C4-2B (cell line): ENCODE measurements around the gene DGKA.

ENCODE experiments used
- H3K27ac ChIP-seq: fragments of 450-650 bp; 2 replicates; pipeline ENCODE4 v1.5.1; 2017
- ZFX ChIP-seq: fragments of 450-650 bp; IDR thresholded peaks from 2 replicates; pipeline ENCODE4 v1.6.1; 2017
- TF ChIP-seq, protein P1 (sequence below): fragments of 450-650 bp; conservative IDR thresholded peaks from 2 replicates; pipeline ENCODE4 v1.5.1; 2017; ENCODE audit warnings: mild to moderate bottlenecking

Gene DGKA

DNA sequence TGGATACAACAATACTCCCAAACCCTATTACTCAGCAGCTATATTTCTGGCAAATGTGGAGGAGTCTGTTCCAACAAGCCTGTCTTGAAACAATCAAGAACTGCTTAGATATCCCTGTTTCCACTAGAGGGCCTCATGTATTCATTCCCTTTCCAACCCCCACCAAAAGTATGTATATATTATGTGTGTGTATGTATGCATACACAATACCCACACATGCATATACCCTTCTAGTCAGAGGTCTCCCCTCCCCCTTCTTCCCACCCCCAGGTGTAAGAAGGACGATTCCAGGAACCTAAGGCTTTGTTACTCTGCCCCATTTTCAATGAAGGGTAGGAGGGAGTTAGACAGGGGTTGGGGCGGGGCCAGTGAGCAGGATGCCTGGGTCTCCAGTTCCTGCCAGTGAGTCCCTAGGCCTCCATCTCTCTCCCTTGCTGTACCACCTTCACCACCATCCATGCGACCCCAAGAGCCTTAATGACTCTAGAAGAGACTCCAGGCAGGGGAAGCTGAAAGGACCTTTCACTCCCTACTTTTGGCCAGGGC lies at the start of gene DGKA:
Gene DGKA (plus strand): TSS at position 392 of the 546 bp plus-strand sequence. CDS start 5,342 bp downstream, outside the sequence.
- TF ChIP-seq, protein P1, sequence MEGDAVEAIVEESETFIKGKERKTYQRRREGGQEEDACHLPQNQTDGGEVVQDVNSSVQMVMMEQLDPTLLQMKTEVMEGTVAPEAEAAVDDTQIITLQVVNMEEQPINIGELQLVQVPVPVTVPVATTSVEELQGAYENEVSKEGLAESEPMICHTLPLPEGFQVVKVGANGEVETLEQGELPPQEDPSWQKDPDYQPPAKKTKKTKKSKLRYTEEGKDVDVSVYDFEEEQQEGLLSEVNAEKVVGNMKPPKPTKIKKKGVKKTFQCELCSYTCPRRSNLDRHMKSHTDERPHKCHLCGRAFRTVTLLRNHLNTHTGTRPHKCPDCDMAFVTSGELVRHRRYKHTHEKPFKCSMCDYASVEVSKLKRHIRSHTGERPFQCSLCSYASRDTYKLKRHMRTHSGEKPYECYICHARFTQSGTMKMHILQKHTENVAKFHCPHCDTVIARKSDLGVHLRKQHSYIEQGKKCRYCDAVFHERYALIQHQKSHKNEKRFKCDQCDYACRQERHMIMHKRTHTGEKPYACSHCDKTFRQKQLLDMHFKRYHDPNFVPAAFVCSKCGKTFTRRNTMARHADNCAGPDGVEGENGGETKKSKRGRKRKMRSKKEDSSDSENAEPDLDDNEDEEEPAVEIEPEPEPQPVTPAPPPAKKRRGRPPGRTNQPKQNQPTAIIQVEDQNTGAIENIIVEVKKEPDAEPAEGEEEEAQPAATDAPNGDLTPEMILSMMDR = peak; percentile 83
- no peak for TF ChIP-seq ZFX
- peak within 1 kb of the TSS; percentile 45 for H3K27ac ChIP-seq

DNA sequence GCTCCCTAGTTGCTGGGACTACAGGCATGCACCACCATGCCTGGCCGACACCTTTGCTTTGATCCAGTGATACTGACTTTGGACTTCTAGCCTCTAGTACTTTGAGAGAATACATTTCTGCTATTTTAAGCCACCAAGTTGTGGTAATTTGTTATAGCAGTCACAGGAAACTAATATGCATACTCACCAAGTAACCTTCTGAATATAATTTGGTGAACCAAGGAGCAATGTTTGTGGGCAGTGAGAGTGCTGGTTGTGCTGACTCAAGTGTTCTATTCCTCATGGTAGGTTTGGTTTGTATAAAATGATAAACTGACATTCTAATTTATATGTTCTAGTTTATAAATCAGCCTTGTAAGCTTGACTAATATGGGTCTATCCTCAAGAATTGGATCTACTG lies 45.8 kb upstream of the DGKA start:
- TF ChIP-seq, protein P1 = no peak
- TF ChIP-seq ZFX = no peak
- no peak overlapping the region for H3K27ac ChIP-seq

DNA sequence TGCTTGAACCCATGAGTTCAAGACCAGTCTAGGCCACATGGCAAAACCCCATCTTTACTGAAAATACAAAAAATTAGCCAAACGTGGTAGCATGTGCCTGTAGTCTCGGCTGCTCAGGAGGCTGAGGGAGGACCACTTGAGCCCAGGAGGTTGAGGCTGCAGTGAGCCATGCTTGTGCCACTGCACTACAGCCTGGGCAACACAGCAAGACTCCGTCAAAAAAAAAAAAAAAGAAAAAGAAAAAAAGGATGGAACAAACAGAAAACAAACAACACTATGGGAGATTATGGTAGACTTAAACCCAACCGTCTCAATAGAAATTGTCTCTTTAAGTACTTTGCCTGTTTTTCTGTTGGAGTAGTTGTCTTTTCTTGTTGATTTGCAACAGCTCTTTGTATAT lies 39.7 kb upstream of the DGKA start:
- no peak for TF ChIP-seq ZFX
- TF ChIP-seq, protein P1 = no peak
- no peak overlapping the region for H3K27ac ChIP-seq

DNA sequence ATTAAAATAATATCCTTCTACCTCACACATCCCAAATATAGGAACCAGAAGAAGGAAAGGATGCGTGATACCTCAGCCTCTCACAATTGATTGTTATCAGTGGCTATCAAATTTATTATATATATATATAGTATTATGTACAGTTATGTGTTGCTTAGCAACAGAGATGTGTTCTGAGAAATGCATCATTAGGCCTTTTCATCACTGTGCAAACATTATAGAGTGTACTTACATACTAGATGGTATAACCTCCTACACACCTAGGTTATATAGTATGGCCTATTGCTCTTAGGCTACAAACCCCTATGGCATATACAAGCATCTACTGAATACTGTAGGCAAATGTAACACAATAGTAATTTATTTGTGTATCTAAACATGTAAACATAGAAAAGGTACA lies 37.2 kb upstream of the DGKA start:
- no peak overlapping the region for H3K27ac ChIP-seq
- no peak for TF ChIP-seq ZFX
- TF ChIP-seq, protein P1 = no peak

DNA sequence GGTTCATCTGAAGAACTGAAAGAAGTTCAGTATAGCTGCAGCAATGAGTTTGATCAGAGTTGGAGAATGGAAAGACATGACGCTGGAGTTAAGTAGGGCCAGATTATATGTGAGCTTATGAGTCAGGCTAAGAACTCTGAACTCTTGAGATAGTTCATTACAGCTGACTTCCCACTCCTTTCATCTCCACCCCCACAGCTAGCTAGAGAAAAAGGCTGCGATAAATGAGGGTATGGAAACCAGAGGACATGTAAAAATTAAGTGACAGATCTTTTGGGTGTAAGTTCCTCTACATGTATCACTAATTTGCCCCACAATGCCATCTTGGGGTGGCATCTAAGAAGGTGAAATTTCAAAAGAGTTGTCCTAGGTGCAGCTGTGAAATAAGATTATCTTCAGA lies 31.9 kb upstream of the DGKA start:
- H3K27ac ChIP-seq = no peak overlapping the region
- TF ChIP-seq, protein P1 = no peak
- no peak for TF ChIP-seq ZFX

DNA sequence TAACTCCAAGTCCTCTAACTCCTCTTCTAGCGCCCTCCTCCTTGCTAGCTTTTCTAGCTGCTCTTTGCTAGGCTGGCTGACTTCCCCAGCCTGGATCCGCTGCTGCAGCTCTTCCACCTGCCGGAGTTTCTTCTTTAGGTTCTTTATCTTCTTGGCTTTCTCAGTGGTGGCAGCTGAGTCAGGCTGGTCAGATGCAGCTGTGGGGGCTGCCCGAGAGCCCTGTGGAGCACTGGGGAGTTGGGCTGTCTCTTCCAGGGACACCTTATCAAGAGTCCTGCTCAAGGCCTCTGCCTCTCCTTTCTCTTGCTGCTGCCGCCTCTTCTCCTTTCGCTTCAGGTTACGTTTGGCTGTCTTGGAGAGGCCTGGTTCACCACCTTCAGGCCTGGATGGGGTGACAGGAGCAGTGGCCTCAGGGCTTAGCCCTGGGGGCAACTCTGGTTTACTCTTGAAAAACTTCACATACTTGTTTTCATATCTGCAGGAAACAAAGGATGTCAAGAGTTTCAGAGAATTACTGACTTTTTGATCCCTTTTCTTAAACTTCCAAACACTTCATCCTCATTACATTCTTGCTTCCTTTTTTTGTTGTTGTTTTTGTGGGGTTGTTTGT lies 29.0 kb upstream of the DGKA start:
- H3K27ac ChIP-seq = no peak overlapping the region
- TF ChIP-seq, protein P1 = no peak
- TF ChIP-seq ZFX = no peak

DNA sequence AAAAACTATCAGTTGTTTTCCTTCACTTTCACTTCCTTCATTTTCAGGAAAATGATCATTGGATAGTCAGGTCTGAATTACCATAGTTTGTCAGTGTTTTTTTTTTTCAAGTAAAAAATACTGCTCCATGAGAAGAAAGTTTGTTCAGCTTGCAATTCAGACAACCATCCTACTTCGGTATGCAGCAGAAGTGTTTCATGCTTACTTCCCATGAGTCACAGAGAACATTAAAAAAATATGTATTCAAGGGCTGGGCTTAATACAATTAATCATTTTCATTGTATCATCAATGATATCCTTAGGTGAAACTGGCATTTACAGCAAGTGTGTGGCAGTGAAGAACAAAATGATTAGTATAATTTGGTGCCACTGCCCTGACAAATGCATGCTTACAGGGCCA lies 24.9 kb upstream of the DGKA start:
- H3K27ac ChIP-seq = no peak overlapping the region
- TF ChIP-seq, protein P1 = no peak
- no peak for TF ChIP-seq ZFX
